Testis (tissue), 2 donors: Measurements from ENCODE around the gene COL15A1.

Experiments
- CTCF ChIP-seq, 3 experiments: fragments of 450-650 bp in 2 of 3; fragments of 200-600 bp in 1 of 3; sonication (generic) in 1 of 3; IDR thresholded peaks; one replicate each; pipeline ENCODE4 v1.5.1; 2016 to 2019; ENCODE audit warnings: antibody characterized with exemption in 3 of 3, mild to moderate bottlenecking in 2 of 3, moderate library complexity in 1 of 3
- POLR2A ChIP-seq: fragments of 450-650 bp; IDR thresholded peaks from one replicate; pipeline ENCODE4 v1.6.1; 2017; ENCODE audit warnings: antibody characterized with exemption, mild to moderate bottlenecking, moderate library complexity

- TF ChIP-seq POLR2A (no peak), CTCF (IDR thresholded peaks at IDR 0.05) (no peak)
Observed at GRCh38 chr9:98921732-98922131, 22.0 kb upstream of the COL15A1 start.
